ENCODE results near the gene TXNIP.
"Not testable (repeated sequence)": the region's sequence is repeated elsewhere in the genome, so short reads cannot be mapped to it uniquely, and the experiment has no call there.

Gene TXNIP

GRCh38 chr1:145996433-145997015 is at the start of gene TXNIP:
TSS of gene TXNIP (minus strand) at chr1:145996579. CDS start at chr1:145996266, 313 bp downstream.
- DNase-seq: peak; percentile 82

GRCh38 chr1:146039844-146040194 is 43.4 kb upstream of the TXNIP start:
- no peak for DNase-seq

GRCh38 chr1:146036965-146037646 is 40.7 kb upstream of the TXNIP start:
- peak; percentile 82 for DNase-seq

- no peak for DNase-seq
Measured at GRCh38 chr1:146036241-146036964, 40.0 kb upstream of the TXNIP start.

GRCh38 chr1:146035048-146035423 is 38.7 kb upstream of the TXNIP start:
- DNase-seq: no peak

- no peak for DNase-seq
Measured at GRCh38 chr1:146032631-146033219, 36.3 kb upstream of the TXNIP start.

GRCh38 chr1:146031476-146031875 is 35.1 kb upstream of the TXNIP start:
- DNase-seq: no peak

- DNase-seq: no peak
Measured at GRCh38 chr1:146029117-146029516, 32.7 kb upstream of the TXNIP start.

GRCh38 chr1:146026650-146027049 is 30.3 kb upstream of the TXNIP start:
- DNase-seq: not testable (repeated sequence)

GRCh38 chr1:146025787-146026495 is 29.6 kb upstream of the TXNIP start:
- DNase-seq: not testable (repeated sequence)

GRCh38 chr1:146022403-146023127 is 26.2 kb upstream of the TXNIP start:
- no peak for DNase-seq

- DNase-seq: no peak
Measured at GRCh38 chr1:146021622-146022402, 25.4 kb upstream of the TXNIP start, which contains the start of gene HJV. TSS of gene HJV (minus strand) at chr1:146021735. CDS start at chr1:146020231, 1,504 bp downstream.

- DNase-seq: no peak
Measured at GRCh38 chr1:146021050-146021445, 24.7 kb upstream of the TXNIP start.

GRCh38 chr1:146020058-146021049 is 24.0 kb upstream of the TXNIP start:
- DNase-seq: no peak

- DNase-seq: no peak
Measured at GRCh38 chr1:146019231-146020057, 23.1 kb upstream of the TXNIP start.

- no peak for DNase-seq
Measured at GRCh38 chr1:146016891-146017290, 20.5 kb upstream of the TXNIP start.

- no peak for DNase-seq
Measured at GRCh38 chr1:146013559-146013922, 17.2 kb upstream of the TXNIP start.

- peak; percentile 28 for DNase-seq
Measured at GRCh38 chr1:146012703-146013558, 16.6 kb upstream of the TXNIP start.

All from T1000 (cell line).